Stimulated activated memory B cell treated with anti-CD40 and anti-IgM and Interleukin-4, amounts not matched to agents 10 μg/mL and 1 μg/mL and 100 μg/mL, for 72 hours (primary cell): ENCODE measurements around the gene NAXE.
"Not testable (repeated sequence)": the region's sequence is repeated elsewhere in the genome, so short reads cannot be mapped to it uniquely, and the experiment has no call there.

Experiments used
- ATAC-seq: fragments of 150-1000 bp; cut with Tn5 transposase; 2 replicates; pipeline ENCODE4 v1.10.0; 2021
- H3K27ac Mint-ChIP-seq: one replicate; pipeline ENCODE4 v1.8.0; 2022; ENCODE audit warnings: mild to moderate bottlenecking, mixed read lengths
- H3K27me3 Mint-ChIP-seq: one replicate; pipeline ENCODE4 v1.8.0; 2022; ENCODE audit warnings: mixed read lengths
- H3K36me3 Mint-ChIP-seq: one replicate; pipeline ENCODE4 v1.8.0; 2022; ENCODE audit warnings: mixed read lengths
- H3K4me1 Mint-ChIP-seq: one replicate; pipeline ENCODE4 v1.8.0; 2022; ENCODE audit warnings: mixed read lengths
- H3K4me3 Mint-ChIP-seq: one replicate; pipeline ENCODE4 v1.8.0; 2022; ENCODE audit warnings: mild to moderate bottlenecking, moderate library complexity, mixed read lengths
- H3K9me3 Mint-ChIP-seq: one replicate; pipeline ENCODE4 v1.8.0; 2022; ENCODE audit warnings: mixed read lengths

The NAXE gene

GRCh38 chr1:156591432-156592157 is at the start of gene NAXE:
TSS of gene NAXE (plus strand) at chr1:156591776. CDS start at chr1:156591805, 29 bp downstream.
- H3K27ac Mint-ChIP-seq: peak within 1 kb of the TSS; percentile 65
- H3K36me3 Mint-ChIP-seq: peaks cover 23% of the 10 kb centered on the region
- no peaks in the 10 kb centered on the region for H3K27me3 Mint-ChIP-seq
- peaks cover 26% of the 10 kb centered on the region for H3K4me1 Mint-ChIP-seq
- no peaks in the 10 kb centered on the region for H3K9me3 Mint-ChIP-seq
- ATAC-seq: peak; percentile 95
- peak within 1 kb of the TSS; percentile 76 for H3K4me3 Mint-ChIP-seq

GRCh38 chr1:156543066-156543465 is 48.5 kb upstream of the NAXE start:
- Mint-ChIP-seq H3K9me3 (no peaks in the 10 kb centered on the region), H3K4me3 (no peak overlapping the region), H3K4me1 (peaks cover 5% of the 10 kb centered on the region), H3K27me3 (no peaks in the 10 kb centered on the region), H3K36me3 (no peaks in the 10 kb centered on the region), H3K27ac (no peak overlapping the region)
- no peak for ATAC-seq

DNA sequence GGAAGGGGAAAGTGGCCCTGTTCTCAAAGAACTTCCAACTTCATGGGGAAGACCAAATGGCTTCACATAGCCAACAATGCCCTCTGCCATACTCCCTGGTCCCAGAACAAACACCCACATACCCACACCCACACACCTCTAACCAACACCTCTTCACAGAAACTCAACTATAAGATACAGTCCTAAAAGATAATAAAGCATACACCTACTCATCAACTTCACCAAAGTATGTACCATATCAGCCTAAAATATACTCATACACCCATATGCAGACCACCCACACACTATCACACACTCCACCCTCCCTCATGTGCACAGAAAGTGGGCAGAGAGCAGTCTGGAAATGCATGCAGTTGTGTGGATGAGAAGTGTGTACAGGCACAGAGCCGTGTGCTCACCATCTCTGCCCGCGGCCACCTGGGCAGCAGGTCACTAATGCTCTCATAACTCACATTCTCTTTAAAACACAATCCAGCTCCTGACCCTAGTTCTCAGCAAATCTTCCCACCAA is 46.9 kb upstream of the NAXE start:
- Mint-ChIP-seq H3K27ac (no peak overlapping the region), H3K4me3 (no peak overlapping the region), H3K9me3 (no peaks in the 10 kb centered on the region), H3K36me3 (no peaks in the 10 kb centered on the region), H3K4me1 (peaks cover 5% of the 10 kb centered on the region), H3K27me3 (no peaks in the 10 kb centered on the region)
- no peak for ATAC-seq

- no peaks in the 10 kb centered on the region for H3K9me3 Mint-ChIP-seq
- no peaks in the 10 kb centered on the region for H3K27me3 Mint-ChIP-seq
- no peaks in the 10 kb centered on the region for H3K36me3 Mint-ChIP-seq
- no peak for ATAC-seq
- no peak overlapping the region for H3K4me3 Mint-ChIP-seq
- no peak overlapping the region for H3K27ac Mint-ChIP-seq
- H3K4me1 Mint-ChIP-seq: peaks cover 10% of the 10 kb centered on the region
Observed at GRCh38 chr1:156546267-156546666, 45.3 kb upstream of the NAXE start.

- Mint-ChIP-seq H3K27me3 (no peaks in the 10 kb centered on the region), H3K36me3 (no peaks in the 10 kb centered on the region), H3K4me1 (peaks cover 22% of the 10 kb centered on the region), H3K9me3 (no peaks in the 10 kb centered on the region), H3K4me3 (no peak overlapping the region), H3K27ac (no peak overlapping the region)
- no peak for ATAC-seq
Observed at GRCh38 chr1:156547434-156547833, 44.1 kb upstream of the NAXE start.

DNA sequence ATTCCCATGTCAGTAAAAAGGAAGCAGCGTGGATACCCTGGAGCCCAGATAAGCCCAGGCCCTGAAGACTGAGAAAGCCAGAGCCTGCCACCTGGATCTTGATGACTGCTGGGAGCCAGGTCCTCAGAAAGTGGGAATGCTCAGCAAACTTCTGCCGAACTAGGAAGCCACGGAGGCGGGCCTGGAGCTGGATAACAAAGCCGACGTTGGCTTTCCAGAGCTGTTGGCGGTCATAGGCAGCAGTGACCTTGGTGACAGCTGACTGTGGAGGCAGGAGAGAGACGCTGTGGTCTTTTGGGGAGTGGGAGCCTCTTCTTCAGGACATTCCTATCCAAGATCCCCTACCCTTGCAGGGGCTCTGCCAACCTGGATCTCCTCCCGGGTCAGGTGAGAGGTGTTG is 43.6 kb upstream of the NAXE start:
- no peak overlapping the region for H3K27ac Mint-ChIP-seq
- no peak for ATAC-seq
- H3K4me3 Mint-ChIP-seq: no peak overlapping the region
- H3K4me1 Mint-ChIP-seq: peaks cover 25% of the 10 kb centered on the region
- H3K27me3 Mint-ChIP-seq: no peaks in the 10 kb centered on the region
- H3K36me3 Mint-ChIP-seq: no peaks in the 10 kb centered on the region
- H3K9me3 Mint-ChIP-seq: no peaks in the 10 kb centered on the region

DNA sequence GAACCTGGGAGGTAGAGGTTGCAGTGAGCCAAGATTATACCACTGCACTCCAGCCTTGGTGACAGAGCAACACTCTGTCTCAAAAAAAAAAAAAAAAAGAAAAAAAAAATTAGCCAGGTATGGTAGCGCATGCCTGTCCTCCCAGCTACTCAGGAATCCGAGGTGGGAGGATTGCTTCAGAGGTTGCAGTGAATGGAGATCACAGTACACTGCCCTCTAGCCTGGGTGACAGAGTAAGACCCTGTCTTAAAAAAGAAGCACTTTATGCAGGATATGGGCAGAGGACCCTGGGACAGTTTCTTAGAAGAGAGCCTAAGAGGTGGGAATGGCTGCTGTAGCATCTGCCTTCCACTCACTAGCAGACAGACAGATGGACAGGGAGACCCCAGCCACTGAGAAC is 42.2 kb upstream of the NAXE start:
- Mint-ChIP-seq H3K27ac (no peak overlapping the region), H3K27me3 (no peaks in the 10 kb centered on the region), H3K4me3 (no peak overlapping the region), H3K9me3 (no peaks in the 10 kb centered on the region), H3K4me1 (peaks cover 35% of the 10 kb centered on the region), H3K36me3 (no peaks in the 10 kb centered on the region)
- ATAC-seq: no peak

GRCh38 chr1:156549831-156550230 is 41.7 kb upstream of the NAXE start:
- no peaks in the 10 kb centered on the region for H3K27me3 Mint-ChIP-seq
- no peak overlapping the region for H3K4me3 Mint-ChIP-seq
- H3K9me3 Mint-ChIP-seq: no peaks in the 10 kb centered on the region
- H3K4me1 Mint-ChIP-seq: peaks cover 35% of the 10 kb centered on the region
- H3K27ac Mint-ChIP-seq: no peak overlapping the region
- no peak for ATAC-seq
- no peaks in the 10 kb centered on the region for H3K36me3 Mint-ChIP-seq

GRCh38 chr1:156550346-156550745 is 41.2 kb upstream of the NAXE start:
- ATAC-seq: no peak
- Mint-ChIP-seq H3K4me3 (no peak overlapping the region), H3K4me1 (peaks cover 35% of the 10 kb centered on the region), H3K27ac (no peak overlapping the region), H3K9me3 (no peaks in the 10 kb centered on the region), H3K27me3 (no peaks in the 10 kb centered on the region), H3K36me3 (no peaks in the 10 kb centered on the region)

DNA sequence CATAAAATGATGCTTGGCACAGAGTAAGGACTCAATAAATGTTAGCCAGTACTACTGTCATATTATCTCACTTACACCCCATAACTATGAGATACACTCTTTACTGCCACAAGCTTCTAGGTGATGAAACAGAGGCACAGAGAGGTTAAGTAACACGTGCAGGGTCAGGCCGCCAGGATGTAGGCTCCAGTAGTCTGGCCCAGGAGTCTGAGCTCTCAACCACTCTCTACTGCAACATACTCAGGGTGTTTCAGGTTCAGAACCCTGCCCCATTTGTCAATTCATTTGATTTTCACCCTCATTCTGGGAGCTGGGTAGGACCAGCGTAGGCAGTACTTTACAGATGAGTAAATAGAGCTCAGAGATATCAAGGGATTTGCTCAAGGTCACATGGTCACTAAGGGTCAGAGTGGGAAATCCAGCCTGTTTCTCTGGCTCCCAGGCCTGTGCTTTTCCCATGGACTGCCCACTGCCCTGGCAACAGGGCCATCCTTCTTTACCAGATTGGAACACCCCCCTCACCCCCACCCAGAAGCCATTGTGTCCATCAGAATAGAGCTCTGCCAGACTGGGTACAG is 40.4 kb upstream of the NAXE start:
- Mint-ChIP-seq H3K4me3 (no peak overlapping the region), H3K9me3 (no peaks in the 10 kb centered on the region), H3K27me3 (no peaks in the 10 kb centered on the region), H3K36me3 (no peaks in the 10 kb centered on the region), H3K4me1 (peaks cover 35% of the 10 kb centered on the region), H3K27ac (no peak overlapping the region)
- ATAC-seq: no peak

DNA sequence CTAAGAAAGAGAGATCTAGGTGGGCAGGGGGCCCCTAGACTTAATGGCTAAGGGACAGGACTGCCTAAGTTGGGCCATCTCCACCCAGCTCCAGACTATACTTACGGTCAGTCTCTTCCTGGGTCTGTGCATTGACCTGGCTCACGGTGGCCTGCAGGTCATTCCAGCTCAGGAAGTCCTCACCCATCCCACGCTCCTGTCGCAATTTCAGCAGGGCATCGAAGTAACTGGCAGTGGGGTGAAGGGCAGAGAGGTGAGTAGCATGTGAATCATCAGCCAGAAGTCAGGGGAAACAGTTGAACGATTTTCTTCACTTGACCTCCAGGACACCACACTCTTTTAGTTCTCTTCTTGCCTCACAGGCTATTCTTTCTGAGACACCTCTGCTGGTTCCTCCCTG is 39.7 kb upstream of the NAXE start:
- Mint-ChIP-seq H3K27me3 (no peaks in the 10 kb centered on the region), H3K9me3 (no peaks in the 10 kb centered on the region), H3K4me1 (peaks cover 35% of the 10 kb centered on the region), H3K4me3 (no peak overlapping the region), H3K27ac (no peak overlapping the region), H3K36me3 (no peaks in the 10 kb centered on the region)
- ATAC-seq: no peak

DNA sequence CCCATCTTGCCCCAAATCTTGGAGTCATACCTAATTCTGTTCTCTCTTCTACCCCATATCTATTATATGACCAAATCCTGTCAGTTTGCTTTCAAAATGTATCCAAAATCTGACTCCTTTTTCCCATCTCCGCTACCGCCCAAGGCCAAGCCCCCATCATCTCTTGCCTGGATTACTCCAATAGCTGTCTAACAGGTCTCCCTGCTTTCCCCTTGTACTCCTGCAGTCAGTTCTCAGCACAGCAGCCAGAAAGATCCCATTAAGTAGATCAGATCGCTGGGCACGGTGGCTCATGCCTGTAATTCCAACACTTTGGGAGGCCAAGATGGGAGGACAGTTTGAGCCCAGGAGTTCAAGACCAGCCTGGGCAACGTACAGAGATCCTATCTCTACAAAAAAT is 39.1 kb upstream of the NAXE start:
- Mint-ChIP-seq H3K9me3 (no peaks in the 10 kb centered on the region), H3K4me3 (no peak overlapping the region), H3K27ac (no peak overlapping the region), H3K36me3 (no peaks in the 10 kb centered on the region), H3K27me3 (no peaks in the 10 kb centered on the region), H3K4me1 (peaks cover 35% of the 10 kb centered on the region)
- ATAC-seq: no peak

DNA sequence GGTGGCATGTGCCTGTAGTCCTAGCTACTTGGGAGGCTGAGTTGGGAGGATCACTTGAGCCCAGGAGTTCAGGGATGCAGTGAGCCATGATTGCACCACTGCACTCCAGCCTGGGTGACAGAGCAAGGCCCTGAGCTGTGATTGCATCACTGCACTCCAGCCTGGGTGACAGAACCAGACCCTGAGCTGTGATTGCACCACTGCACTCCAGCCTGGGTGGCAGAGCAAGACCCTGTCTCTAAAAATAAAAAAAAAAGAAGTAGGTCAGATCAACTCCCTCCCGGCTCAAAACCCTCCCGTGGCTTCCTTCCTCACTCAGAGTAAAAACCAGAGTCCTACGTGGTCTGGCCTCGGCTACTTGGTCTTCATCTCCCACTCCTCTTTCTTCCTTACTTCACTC is 38.6 kb upstream of the NAXE start:
- not testable (repeated sequence) for H3K4me3 Mint-ChIP-seq, H3K27me3 Mint-ChIP-seq, H3K36me3 Mint-ChIP-seq, H3K9me3 Mint-ChIP-seq
- Mint-ChIP-seq H3K4me1 (peaks cover 35% of the 10 kb centered on the region), H3K27ac (peak overlapping the region; percentile 18)
- peak; percentile 44 for ATAC-seq

DNA sequence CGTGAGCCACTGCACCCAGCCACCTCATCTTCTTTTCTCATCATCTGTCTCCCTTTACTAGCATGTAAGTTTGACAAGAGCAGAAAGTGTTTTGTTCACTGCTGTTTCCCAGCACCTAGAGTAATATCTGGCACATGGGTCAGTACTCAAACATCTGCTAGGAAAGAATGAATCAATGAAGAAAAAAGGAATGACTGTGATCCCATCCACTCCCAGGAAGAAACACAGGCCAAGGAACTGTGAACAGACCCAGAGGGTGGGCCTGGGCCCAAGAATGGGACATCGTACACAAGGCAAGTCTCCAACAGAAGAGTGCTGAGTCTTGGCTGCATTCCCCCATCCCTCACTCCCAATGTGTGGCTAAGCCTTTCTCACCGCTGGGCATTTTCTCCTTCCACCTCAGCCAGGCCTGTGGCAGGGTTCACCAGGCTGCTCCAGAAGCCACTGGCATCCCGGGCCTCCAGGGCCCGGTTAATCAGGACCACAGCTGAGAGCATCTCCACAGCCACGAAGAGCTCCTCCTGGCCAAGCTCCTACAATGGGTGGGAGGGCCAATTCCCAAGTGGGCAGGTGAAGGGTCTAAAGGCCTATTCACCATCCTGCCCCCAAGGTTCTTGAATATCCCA is 37.6 kb upstream of the NAXE start:
- Mint-ChIP-seq H3K36me3 (no peaks in the 10 kb centered on the region), H3K4me3 (no peak overlapping the region), H3K4me1 (peaks cover 35% of the 10 kb centered on the region), H3K27ac (peak overlapping the region; percentile 18), H3K27me3 (no peaks in the 10 kb centered on the region), H3K9me3 (no peaks in the 10 kb centered on the region)
- no peak for ATAC-seq

DNA sequence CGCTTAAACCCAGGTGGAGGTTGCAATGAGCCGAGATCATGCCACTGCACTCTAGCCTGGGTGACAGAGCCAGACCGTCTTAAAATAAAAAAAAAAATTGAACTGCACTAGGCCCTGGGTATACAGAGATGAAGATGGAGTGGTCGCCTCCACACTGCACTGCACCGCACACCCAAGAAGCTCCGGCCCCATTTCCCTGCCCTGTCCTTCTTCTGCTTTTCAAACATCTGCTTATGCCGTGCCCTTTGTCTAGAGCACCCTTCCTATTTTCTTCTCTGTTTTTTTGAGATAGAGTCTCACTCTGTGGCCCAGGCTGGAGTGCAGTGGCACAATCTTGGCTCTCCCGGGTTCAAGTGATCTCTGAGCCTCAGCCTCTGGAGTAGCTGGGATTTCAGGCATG is 36.6 kb upstream of the NAXE start:
- Mint-ChIP-seq H3K4me1 (peaks cover 35% of the 10 kb centered on the region), H3K4me3 (no peak overlapping the region), H3K27ac (no peak overlapping the region), H3K9me3 (no peaks in the 10 kb centered on the region), H3K27me3 (no peaks in the 10 kb centered on the region), H3K36me3 (no peaks in the 10 kb centered on the region)
- no peak for ATAC-seq

GRCh38 chr1:156555715-156556114 is 35.9 kb upstream of the NAXE start:
- H3K9me3 Mint-ChIP-seq: no peaks in the 10 kb centered on the region
- no peaks in the 10 kb centered on the region for H3K36me3 Mint-ChIP-seq
- H3K27me3 Mint-ChIP-seq: no peaks in the 10 kb centered on the region
- H3K27ac Mint-ChIP-seq: no peak overlapping the region
- H3K4me3 Mint-ChIP-seq: no peak overlapping the region
- ATAC-seq: no peak
- H3K4me1 Mint-ChIP-seq: peaks cover 35% of the 10 kb centered on the region
